ENCODE data around the gene ERCC2.
A peak's percentile ranks its signal among the peaks of the same experiment; 100 is the strongest.

Gene ERCC2

DNA sequence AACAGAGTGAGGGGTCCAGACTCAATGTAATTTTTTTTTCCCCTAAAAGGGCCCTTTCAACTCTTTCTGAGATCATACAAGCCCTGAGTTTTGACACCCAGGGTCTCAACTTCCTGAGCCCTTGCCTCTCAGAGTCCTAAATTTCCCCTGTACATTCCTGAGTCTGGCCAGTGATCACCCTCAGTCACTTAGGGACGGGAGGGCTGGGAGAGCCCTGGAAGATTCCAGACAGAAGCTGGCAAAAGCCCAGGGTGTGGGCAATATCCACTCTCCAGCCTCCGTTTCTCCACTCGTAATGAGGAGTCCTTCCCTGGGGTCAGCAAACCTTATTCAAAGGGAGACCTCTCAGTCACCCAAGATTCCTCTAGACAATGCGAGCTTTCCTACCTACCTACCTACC lies 32.9 kb upstream of the ERCC2 start:
- in situ Hi-C loops (cut with HindIII; ENCODE audit: low pct_ligation_motif_present, low pct_unique_long_range_greater_than_20kb, low sequenced_read_pairs), result no loop called here
- DNase-seq, result no peak

DNA sequence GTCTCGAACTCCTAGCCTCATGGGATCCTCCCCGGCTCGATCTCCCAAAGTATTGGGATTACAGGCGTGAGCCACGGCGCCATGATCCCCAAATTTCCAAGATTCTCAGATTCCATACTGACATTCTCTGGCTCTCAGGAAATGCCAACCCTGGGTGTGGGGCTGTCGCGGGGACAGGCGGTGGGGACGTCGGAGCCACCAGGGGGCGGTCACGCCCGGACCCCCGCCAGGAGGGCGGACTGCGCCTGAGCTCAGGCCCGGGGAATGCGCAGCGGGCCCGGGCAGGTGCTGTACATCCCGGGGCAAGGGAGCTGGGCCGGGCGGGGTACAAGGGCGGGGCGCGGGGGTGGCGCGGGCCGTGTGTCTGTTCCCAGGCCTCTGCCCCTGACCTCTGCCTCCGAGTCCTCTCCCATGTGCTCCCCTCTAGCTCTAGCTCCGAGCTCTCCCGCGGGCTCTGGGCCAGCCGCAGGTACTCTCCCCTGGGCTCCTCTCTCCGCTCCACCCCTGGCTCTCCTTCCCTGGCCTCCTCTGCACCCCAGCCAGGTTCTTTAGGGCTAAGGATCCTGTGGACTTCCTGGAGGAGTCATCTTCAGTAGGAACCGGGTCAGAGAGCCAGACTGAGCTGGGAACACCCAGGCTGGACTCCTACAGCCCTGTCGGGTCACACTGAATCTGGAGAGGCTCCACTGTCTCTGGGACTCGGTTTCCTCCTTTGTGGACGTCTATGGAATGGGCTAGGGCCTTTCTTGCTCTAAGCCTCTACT lies 32.1 kb upstream of the ERCC2 start:
- in situ Hi-C loops (cut with HindIII; ENCODE audit: low pct_ligation_motif_present, low pct_unique_long_range_greater_than_20kb, low sequenced_read_pairs), result no loop called here

DNA sequence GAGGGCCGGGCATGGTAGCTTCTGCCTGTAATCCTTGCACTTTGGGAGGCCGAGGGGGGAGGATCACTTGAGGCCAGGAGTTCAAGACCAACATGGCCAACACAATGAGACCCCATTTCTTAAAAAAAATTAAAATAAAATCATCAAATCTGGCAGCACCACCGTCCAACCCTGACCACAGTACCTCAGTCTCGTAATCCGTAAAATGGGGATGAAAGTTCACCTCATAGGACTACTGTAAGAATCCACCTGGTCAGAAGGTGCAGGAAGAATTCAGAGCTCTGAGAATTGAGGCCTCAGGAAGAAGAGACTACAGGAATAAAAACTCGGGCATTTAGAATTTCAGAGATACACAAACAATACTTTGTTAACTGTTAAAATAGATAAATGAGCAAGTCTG lies 31.4 kb upstream of the ERCC2 start:
- in situ Hi-C loops (cut with HindIII; ENCODE audit: low pct_ligation_motif_present, low pct_unique_long_range_greater_than_20kb, low sequenced_read_pairs), result no loop called here
- DNase-seq, result no peak

More for the DNA sequence above, 32.1 kb upstream of the ERCC2 start:
- DNase-seq, result no peak

DNA sequence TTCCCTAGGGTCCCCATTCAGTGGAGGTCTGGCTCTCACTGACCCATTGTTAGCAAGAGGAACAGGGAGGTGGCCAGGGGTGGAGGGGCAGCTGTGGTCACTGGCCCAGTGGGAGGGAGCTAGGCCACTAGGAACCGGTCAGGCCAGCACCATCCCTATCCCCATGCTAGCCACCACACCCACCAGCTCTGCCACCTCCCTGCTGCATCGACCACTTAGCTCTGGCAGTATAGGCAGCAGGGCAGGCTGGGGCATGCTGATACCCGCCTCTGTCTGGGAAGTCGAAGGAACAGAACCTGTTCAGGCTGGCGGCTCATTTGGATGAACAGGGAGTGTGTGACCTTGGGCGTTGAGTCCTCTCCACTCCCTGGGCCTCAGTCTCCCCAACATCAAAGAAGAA lies 29.8 kb upstream of the ERCC2 start:
- DNase-seq, result no peak
- in situ Hi-C loops (cut with HindIII; ENCODE audit: low pct_ligation_motif_present, low pct_unique_long_range_greater_than_20kb, low sequenced_read_pairs), result no loop called here

DNA sequence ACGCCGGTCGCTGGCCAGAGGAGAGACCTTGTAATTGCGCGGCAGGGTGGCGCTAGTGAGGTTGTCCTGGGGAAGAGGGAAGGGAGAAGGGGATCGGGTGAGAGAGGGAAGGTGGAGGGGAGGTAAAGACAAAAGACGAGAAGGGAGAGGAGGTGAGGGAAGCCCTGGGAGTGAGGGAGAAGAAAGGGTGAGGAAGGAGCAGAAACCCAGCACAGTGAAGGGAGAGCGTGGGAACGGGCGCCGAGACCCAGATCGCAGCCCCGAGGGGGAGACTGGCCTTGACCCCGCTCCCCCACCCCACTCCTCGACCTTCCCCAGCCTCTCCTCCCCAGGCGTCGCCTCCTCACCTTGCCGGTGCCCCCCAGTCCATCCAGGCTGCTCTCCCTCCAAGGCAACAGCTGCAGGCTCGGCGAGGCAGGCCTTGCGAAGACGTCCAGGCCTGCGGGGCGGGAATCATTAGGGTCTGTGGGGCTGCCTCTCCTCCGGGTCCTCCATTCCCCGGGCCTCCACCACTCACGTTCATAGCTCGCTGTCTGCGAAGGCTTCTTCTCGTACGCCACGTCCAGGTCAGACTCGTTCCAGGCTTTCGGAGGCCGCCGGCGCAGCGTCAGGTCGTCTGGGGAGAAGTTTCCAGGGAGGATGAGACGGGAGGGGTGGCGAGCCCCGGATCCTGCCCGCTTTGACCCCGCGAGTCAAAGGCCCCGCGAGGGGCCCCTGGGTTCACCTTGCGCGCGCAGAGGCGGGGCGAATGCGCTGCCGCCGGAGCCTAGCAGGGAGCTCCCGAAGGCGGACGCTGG lies 25.6 kb upstream of the ERCC2 start:
- in situ Hi-C loops (cut with HindIII; ENCODE audit: low pct_ligation_motif_present, low pct_unique_long_range_greater_than_20kb, low sequenced_read_pairs), result no loop called here
- DNase-seq, result no peak

DNA sequence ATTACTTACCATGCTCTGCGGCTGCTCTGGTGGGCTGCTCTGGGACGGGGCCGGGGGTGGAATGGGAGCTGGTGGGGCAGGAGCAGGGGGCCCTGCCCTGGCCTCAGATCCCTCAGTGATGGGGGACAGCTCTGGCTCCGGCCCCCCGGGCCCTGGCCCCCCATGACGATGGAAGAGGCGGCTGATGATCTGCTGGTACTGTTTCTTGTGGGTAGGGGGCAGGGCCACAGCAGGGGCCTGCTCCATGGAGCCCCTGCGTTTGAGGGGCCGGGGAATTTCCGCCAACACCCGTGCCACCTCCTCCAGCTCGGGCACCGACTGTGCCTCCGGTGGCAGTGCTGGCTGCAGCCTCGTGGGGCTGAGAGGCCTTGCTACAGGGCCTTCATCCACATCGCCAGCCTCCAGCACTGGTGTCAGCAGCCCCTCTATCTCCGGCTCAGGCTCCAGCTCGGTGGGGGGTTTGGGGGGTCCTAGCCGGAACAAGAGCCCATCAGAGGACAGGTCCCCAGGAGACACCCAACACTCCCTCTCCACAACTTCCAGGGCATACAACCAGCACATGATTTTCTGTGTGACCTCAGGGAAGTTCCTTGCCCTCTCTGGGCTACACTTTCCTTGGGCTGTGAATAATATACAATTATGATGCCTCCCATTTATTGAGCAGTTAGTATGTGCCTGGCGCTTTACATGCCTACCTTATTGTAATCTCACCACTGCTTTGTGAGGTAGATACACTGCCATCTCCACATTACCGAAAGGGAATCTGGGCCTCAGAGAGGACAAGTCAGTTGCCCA lies 21.7 kb upstream of the ERCC2 start:
- in situ Hi-C loops (cut with HindIII; ENCODE audit: low pct_ligation_motif_present, low pct_unique_long_range_greater_than_20kb, low sequenced_read_pairs), result no loop called here
- DNase-seq, result no peak

DNA sequence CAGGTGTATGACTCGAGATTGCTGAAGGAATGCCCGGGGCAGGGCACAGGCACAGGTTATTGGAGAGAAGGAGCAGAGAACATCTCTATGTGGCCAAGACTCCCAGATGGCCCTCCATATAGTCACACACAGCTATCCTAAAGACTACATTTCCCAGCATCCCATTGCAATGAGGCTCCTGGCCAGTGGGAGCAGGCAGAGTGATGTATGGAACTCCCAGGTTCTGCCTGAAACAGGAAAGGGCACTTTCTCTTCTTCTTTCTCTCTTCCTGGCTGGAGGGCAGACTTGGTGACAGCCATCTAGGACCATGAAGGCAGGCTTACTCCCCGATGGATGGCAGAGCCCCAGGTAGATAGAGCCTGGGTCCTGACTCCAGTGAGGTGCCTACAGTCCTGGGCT lies 21.0 kb upstream of the ERCC2 start:
- in situ Hi-C loops (cut with HindIII; ENCODE audit: low pct_ligation_motif_present, low pct_unique_long_range_greater_than_20kb, low sequenced_read_pairs), result no loop called here
- no peak for DNase-seq

DNA sequence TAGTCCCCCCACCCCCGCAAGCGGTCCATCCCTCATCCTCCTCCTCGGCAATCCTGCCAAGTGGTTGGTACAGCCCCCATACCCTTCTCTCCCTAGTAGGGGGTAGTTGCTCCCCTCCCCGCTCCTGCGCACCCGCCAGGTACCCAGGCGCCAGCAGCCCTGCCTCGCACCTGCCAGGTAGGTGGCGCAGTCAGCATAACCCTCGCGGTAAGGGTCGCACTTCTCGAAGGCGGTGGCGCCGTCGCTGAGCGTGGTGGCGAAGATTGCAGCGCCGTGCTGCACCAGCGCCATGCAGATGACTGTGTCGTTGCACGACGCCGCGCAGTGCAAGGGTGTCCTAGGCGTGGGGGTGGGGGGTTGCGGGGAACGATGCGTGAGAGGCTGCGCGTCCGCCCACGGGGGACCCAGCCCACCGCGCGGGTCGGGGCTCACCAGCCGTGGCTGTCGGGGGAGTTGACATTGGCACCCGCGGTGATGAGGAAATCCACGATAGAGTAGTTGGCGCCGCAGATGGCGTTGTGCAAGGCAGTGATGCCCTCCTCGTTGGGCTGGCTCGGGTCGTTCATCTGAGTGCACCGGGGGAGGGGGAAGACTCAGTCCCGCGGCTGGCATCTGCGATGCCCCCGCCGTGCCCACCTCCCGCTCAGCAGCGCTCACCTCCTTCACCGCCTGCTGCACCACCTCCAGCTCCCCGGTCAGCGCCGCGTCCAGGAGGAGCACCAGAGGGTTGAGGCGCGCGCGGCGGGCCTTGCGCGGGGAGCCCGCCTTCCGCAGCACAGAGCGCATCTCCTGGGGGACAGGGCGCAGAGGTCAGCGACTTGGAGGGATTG lies 15.2 kb upstream of the ERCC2 start:
- in situ Hi-C loops (cut with HindIII; ENCODE audit: low pct_ligation_motif_present, low pct_unique_long_range_greater_than_20kb, low sequenced_read_pairs), result no loop called here
- no peak for DNase-seq

DNA sequence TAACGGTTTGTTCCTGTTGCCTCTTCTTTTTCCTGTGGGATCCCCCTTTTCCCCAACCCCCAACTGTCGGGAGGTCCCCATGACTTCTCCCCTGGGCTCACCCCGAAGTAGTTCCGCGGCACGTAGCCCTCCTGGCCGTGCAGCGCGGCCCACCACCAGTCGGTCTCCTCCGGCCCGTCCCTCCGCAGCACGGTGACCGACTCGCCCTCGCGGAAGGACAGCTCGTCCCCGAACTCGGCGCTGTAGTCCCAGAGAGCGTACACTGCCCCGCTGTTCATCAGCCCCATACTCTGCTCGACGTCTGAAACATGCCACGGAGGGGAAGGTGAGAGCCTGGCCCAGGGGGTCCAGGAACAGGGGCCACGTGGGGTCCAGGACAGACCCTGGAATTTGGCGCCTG lies 12.1 kb upstream of the ERCC2 start:
- DNase-seq, result no peak
- in situ Hi-C loops (cut with HindIII; ENCODE audit: low pct_ligation_motif_present, low pct_unique_long_range_greater_than_20kb, low sequenced_read_pairs), result no loop called here

DNA sequence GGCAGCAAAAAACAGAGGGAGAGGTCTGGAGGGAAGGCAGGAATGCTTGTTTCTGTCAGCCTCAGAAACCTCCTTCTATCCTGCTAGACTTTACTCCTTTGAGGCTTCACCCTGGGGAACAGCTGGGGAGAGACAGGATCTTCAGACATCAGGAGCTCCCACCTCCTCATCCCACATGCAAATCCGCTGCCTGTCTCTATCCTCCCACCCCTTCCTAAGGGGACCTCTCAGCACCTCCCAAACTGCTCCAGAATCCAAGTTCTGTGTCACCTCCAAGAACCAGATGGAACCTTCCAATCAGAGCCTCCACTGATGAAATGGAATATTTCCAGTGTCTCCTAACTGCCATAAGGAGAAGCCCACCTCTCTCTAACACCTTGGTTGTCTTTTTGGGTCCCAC lies 9.7 kb upstream of the ERCC2 start:
- no peak for DNase-seq
- in situ Hi-C loops (cut with HindIII; ENCODE audit: low pct_ligation_motif_present, low pct_unique_long_range_greater_than_20kb, low sequenced_read_pairs), result no loop called here

DNA sequence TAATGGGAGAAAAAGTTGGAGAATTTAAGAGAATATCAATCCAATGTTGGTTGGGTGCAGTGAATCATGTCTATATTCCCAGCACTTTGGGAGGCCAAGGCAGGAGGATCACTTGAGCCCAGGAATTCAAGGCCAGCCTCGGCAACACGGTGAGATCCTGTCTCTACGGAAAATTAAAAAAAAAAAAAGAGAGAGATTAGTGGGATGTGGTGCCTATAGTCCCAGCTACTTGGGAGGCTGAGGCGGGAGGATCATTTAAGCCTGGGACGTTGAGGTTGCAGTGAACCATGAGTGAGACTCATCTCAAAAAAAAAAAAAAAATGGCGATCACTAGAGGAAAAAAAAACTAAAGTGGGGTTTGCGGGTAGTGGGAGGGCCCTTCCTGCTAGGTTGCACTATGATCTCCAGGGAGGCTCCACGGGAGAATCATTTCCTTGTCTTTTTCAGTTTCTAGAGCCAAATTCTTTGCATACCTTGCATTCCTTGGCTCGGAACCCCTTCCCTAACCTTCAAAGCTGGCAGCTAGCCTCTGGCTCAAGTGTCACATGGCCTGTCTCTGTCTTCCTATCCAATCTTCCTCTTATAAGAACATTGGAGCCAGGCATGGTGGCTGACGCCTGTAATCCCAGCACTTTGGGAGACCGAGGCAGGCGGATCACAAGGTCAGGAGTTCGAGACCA lies 5.8 kb upstream of the ERCC2 start:
- in situ Hi-C loops (cut with HindIII; ENCODE audit: low pct_ligation_motif_present, low pct_unique_long_range_greater_than_20kb, low sequenced_read_pairs), result no loop called here
- DNase-seq, result peak; percentile 98

DNA sequence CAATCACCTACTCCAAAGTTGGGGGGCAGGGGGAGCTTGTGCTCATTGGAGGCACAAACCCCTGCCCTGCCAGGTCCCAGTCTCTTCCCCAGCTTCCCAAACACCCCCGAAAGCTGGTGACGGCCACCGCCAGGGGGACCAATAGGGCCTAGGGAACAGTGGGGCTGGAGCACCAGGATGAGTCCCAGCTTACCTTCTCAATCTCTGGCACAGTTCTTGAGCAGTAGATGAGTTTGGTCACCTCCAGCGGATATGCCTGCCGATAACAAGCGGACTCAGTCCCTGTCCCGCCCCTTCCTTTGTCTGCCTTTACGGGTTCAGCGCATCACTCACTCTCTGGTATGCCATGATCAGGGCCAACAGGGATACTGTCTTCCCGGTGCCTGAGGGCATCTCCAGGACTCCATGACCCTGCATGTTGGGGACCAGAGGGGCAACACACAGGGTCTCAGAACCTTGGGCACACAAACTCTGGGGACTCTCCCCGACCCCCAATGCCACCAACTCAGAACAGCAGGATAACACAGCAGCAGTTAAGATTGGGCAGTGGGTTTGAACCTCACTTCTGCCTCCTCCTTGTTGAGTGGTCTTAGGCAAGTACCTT lies 1.5 kb downstream of the ERCC2 start:
- no peak for DNase-seq
- in situ Hi-C loops (cut with HindIII; ENCODE audit: low pct_ligation_motif_present, low pct_unique_long_range_greater_than_20kb, low sequenced_read_pairs), result no loop called here

DNA sequence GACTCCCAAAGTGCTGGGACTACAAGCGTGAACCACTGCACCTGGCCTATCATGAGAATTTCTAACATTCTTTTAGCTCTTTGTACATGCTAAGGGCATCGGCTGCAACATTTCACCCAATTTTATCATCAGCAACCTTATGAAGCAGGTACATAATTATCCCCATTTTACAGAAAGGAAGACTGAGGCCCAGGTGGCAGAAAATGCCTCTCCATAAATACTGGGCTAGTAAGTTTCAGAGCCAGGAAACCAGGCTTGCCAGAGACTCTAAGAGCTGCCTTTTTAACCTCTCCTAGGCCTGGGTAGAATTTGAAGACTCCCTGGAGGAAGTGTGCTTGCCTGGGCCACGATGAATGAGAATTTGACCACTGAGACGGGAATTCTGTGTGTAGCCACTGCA lies 2.2 kb downstream of the ERCC2 start:
- DNase-seq, result no peak
- in situ Hi-C loops (cut with HindIII; ENCODE audit: low pct_ligation_motif_present, low pct_unique_long_range_greater_than_20kb, low sequenced_read_pairs), result no loop called here

DNA sequence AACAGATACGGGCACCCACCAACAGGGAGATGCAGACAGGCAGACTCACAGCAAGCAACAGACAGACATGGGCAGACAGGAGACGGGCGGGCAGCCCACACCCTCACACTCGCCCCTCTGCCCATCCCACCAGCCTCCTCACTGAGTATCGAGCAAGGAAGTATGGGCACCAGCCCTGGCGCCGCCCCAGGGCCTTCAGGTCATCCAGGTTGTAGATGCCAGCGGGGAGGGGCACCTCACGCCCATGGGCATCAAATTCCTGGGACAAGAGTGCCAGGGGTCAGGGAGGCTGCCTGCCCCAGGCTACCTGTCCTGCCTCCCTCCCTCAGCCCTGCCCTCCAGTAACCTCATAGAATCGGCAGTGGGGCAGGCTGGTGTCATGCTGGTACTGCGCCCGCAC lies 5.7 kb downstream of the ERCC2 start:
- in situ Hi-C loops (cut with HindIII; ENCODE audit: low pct_ligation_motif_present, low pct_unique_long_range_greater_than_20kb, low sequenced_read_pairs), result no loop called here
- no peak for DNase-seq

DNA sequence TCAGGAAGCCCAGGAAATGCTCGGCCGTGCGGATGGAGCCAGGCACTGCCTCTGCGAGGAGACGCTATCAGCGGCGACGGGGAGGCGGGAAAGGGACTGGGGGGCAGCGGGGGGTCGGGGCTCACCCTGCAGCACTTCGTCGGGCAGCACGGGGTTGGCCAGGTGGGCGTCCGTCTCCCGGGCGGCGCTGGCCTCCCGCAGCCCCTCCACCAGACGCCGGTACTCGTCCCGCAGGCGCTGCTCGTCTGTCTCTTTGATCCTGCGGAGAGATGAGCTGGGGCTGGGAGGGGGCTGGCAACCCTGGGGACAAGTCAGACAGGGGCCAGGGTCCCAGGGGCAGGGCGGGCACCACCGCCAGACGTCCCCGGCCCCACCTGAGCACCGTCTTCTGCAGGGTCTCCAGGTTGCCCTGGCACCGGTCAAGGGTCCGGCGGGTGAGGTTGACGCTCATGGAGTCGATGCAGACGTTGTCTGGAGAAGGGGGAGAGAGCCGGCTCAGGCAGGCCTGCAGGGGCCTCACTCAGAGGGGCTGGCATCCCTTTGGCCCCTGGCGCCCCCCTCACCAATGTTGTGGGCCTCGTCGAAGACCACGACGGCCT lies 6.4 kb downstream of the ERCC2 start:
- in situ Hi-C loops (cut with HindIII; ENCODE audit: low pct_ligation_motif_present, low pct_unique_long_range_greater_than_20kb, low sequenced_read_pairs), result no loop called here
- DNase-seq, result no peak

DNA sequence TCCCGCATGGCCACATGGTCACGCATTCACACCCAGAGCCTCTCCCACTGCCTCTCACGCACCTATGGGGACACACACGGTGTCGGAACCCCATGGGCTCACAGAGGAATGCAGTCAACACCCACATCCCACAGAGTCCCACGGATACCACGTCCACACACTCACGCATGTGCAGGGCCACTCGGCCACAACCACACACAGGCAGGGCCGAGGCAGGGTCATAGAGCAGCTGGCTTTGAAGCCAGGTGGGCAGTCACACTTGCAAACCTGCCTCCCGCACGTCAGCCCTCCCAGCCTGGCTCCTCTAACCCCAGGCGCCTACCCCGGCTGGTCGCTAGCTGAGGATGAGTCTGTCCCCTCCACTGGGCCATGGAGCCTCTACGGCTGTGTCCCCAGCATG lies 8.1 kb downstream of the ERCC2 start:
- in situ Hi-C loops (cut with HindIII; ENCODE audit: low pct_ligation_motif_present, low pct_unique_long_range_greater_than_20kb, low sequenced_read_pairs), result no loop called here
- DNase-seq, result no peak

DNA sequence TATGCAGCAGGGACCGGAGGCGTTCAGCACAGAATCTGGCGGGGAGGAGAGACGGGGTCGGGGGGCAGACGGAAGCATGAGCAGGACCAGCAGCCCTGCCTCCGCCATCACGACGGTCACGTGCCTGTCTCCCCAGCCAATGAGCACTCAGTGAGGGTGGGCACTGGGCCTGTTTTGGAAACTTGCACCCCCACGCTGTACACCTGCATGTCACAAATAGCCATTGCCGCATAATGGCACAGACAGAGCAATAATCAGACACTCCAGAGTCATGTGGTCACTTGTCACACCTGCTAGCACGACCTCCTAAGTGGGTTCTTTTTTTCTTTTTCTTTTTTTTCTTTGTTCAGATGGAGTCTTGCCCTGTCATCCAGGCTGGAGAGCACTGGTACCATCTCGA lies 8.8 kb downstream of the ERCC2 start:
- in situ Hi-C loops (cut with HindIII; ENCODE audit: low pct_ligation_motif_present, low pct_unique_long_range_greater_than_20kb, low sequenced_read_pairs), result no loop called here
- DNase-seq, result no peak
